ENCODE data around the gene HEPACAM.
A peak's percentile ranks its signal among the peaks of the same experiment; 100 is the strongest.
"Not testable (repeated sequence)": the region's sequence is repeated elsewhere in the genome, so short reads cannot be mapped to it uniquely, and the experiment has no call there.

The HEPACAM gene, protein sequence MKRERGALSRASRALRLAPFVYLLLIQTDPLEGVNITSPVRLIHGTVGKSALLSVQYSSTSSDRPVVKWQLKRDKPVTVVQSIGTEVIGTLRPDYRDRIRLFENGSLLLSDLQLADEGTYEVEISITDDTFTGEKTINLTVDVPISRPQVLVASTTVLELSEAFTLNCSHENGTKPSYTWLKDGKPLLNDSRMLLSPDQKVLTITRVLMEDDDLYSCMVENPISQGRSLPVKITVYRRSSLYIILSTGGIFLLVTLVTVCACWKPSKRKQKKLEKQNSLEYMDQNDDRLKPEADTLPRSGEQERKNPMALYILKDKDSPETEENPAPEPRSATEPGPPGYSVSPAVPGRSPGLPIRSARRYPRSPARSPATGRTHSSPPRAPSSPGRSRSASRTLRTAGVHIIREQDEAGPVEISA

DNA sequence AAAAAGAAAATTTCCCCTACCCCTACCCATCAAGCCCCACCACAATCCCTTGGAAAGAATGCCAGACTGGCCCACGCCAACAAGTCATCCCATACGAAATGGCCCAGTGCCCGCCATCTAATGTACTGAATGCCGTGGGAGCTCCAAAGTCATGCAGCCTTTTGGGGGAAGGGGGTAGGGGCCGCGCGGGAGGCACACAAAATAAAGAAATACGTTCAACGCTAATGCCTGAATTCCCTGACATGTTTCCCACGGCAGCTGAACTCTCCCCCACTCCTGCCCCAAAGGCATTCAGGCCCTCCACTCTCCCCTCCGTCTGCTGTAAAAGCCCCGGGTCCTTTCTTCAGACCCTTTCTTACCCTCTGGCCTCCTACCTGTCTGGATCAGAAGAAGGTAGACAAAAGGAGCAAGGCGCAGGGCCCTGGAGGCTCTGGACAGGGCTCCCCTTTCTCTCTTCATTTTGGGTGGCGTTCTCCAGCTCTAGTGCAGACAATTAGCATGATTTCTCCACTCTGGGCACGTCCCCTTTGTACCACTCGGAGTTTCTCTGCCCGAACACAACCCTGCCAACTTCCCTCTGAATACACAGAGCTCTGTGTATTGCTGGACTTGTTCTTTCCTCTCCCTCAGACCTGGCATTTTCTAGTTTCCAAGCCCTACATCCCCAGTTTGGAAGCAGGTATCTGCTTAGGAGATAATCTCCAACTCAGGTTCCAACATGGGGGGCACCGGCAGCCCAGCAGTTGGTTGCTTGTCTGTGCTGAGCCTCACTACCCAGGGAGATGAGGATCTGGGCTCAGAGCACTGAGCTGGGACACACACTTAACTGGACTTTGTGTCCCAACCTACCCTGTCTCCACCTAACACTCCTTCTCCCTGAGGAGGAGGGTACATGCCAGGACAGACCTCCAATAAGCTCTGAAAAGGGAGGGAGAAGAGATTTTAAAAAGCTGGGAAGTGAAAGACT is at the start of gene HEPACAM:
Gene HEPACAM (minus strand): TSS at position 500 of the 967 bp plus-strand sequence. CDS start 41 bp downstream, at position 459.
- no peak for FAIRE-seq

DNA sequence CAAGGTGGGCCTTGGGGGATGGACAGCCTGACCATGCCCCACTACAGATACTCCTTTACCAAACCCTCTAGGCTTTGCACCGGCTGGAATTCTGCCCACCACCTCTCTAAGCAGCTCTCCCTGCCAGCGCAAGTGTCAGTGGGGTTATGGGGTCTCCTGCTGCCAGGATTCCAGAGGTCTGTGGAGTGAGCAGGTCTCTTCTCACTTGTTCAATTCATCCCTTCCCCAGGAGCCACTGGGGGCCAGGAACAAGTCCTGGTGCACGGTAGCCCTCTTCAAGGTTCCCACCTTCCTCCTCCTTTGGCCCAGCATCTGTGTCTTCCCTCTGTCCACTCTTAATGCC is 48.6 kb upstream of the HEPACAM start:
- no peak for FAIRE-seq

DNA sequence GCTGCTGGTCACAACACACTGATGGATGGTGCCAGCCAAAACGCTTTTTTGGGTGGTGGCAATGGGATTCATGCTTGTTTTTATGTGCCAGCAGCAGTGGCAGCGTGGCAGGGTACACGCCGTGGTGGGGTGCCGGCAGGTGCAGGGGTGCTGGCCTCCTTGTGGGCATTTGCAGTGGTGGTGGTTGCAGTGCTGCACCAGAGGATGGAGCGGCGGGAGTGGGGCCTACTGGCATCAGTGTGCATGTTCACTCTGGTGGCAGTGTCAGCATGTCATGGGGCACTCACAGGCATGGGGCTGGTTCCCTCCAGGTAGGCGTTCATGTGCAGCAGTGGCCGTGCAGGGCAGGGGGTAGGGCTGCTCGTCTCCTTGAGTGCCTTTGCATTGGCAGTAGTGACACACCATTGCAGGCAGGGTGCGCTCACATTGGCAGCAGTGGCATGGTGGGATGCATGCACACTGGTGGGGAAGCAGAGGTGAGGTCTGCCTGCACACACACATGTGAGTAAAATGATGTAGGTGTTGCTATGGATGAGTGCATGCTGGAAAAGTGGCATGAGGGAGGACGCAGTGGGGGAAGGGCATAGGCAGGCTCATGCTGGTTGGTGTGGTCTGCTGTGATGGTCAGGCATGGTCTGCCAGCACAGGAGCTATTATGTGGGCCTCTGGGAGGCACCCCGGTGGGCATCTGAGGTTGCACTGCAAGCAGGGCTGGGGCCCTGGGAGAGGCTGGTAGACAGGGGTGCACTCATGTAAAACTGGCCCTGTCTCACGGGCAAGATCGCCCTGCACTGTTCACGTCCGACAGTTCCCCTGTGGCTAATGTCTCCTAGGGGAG is 48.0 kb upstream of the HEPACAM start:
- FAIRE-seq, result no peak

DNA sequence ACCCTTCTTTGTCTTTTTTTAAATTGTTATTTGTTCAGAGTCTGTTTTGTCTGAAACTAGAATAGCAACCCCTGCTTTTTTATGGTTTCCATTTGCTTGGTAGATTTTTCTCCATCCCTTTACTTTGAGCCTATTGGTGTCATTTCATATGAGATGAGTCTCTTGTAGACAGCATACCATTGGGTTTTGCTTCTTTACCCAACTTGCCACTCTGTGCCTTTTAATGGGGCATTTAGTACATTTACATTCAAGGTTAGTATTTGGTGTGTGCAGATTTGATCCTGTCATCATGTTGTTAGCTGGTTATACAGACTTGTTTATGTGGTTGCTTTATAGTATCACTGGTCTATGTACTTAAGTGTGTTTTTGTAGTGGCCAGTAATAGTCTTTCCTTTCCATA is 46.2 kb upstream of the HEPACAM start:
- no peak for FAIRE-seq

DNA sequence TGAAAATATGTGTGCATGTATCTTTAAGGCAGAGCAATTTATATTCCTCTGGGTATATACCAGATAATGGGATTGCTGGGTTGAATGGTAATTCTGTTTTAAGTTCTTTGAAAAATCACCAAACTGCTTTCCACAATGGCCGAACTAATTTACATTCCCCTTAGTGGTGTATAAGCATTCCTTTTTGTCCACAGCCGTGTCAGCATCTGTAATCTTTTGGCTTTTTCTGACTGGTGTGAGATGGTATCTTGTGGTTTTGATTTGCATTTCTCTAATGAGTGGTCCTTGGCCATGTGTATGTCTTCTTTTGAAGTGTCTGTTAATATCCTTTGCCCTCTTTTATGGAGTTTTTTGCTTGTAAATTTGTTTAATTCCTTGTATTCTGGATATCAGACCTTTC is 42.5 kb upstream of the HEPACAM start:
- no peak for FAIRE-seq

DNA sequence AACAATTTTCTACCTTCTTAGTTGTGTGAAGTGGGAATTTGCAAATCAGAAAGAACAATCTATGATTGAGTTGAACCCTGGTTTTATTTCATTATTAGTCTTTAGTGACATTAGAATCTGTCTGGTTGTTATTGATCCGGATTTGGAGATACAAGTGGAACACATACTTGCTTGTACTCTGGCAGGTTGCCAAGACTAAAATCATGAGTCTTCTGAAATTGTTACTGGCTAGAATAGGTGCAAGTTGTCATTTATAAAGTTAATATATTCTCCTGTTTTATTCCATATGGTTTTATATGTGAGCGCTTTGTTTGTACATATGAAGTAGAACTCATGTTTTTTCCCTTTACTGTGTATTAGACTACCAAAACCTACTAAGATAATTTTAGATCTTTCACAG is 41.2 kb upstream of the HEPACAM start:
- no peak for FAIRE-seq

DNA sequence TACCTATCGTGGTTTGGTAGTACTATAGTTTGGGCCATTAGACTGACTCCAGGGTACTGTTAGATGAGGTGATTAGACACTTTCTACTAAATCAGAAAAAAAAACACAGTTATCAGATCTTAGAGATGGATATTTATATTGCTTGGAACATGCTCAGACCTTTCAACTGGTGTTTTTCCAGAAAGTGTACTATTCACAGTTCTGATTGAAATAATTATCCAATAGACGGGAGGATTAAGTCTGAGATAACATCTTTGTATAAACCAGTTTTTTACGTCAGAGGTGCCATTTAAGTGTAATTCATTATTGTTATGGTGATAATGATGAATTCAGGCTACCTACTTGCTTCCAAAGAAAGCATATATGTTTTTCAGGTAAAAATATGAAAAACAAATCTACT is 40.7 kb upstream of the HEPACAM start:
- no peak for FAIRE-seq

DNA sequence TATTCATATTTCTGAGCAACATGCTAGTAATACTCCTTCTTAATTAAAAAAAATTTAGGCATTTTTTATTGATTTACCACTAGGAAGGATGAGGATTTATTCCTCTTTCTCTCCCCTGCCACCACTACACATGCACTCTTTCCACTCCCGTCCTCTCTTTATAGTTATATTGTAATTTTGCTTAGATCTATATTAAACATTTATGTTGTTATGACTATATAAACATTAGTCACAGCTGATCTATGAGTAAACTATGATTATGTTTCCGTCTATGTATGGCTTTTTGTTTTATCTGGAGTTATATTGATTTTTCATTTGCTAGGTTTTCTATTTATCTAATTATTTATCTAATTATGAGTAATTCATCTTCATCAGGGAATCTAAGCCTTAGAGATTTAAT is 36.0 kb upstream of the HEPACAM start:
- FAIRE-seq, result no peak

DNA sequence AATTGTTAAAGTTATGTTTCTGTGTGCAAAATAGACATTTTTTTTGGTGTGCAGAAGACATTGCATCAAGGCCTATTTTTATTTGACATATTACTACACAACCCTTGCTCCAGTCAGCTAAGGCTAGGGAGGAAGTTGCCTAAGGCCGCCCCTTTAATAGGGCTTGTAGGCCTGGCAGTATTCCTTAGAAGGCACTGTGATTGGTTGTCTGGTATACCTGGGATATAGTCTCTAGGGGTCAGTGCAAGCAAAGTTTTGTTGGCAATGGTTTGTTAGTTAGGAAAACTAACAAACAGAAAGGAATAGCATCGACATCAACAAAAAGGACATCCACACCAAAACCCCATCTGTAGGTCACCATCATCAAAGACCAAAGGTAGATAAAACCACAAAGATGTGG is 35.1 kb upstream of the HEPACAM start:
- FAIRE-seq, result no peak

DNA sequence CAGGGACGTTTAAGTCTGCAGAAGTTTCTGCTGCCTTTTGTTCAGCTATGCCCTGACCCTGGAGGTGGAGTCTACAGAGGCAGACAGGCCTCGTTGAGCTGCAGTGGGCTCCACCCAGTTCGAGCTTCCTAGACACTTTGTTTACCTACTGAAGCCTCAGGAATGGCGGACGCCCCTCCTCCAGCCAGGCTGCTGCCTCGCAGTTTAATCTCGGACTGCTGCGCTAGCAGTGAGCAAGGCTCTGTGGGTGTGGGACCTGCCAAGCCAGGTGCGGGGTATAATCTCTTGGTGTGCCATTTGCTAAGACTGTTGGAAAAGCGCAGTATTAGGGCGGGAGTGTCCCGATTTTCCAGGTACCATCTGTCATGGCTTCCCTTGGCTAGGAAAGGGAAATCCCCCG is 32.4 kb upstream of the HEPACAM start:
- FAIRE-seq, result not testable (repeated sequence)

DNA sequence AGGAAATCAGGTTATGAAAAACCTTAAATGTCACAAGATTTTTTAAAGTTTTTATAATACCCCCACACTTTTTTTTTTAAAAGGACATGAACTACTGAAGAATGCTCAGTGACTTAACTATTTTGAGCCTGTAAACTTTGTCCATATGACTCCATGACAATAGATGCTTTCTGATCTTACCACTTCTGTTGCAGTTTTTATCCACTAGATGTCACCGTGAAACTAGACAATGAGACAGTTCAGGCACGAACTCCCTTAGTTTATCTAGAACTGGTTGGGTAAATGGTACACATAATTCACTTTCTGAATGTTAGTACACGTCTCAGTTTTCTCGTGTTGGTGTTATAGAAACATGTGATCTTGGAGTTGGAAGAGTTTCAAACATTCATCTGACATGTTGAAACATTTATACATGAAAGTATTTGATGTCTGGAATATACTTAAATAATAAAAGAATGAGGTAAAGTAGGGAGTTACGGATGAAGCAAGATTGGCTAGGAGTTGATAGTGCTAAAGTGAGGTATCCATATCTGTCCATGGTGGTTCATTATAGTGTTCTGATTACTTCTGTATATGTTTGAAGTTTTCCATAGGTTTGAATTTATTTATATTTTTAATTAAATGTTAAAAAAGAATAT is 26.2 kb upstream of the HEPACAM start:
- FAIRE-seq, result peak; percentile 14

DNA sequence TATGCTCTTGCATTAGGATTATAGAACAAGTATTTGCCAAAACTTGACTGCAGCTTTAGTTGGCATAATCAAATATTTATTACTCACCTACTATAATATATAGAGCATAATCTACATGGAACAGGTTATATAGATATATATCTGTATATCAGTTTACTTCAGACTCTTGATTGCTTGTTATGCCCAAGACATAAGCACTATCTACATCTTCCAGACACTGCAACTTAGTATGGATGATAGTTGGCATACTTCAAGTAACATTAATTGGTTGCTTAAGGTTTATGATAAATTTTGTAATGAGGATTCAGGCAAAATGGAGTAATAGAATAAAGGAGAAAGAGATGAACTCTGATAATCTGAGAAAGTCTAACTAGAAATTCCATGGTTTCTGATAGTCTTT is 19.2 kb upstream of the HEPACAM start:
- FAIRE-seq, result no peak

DNA sequence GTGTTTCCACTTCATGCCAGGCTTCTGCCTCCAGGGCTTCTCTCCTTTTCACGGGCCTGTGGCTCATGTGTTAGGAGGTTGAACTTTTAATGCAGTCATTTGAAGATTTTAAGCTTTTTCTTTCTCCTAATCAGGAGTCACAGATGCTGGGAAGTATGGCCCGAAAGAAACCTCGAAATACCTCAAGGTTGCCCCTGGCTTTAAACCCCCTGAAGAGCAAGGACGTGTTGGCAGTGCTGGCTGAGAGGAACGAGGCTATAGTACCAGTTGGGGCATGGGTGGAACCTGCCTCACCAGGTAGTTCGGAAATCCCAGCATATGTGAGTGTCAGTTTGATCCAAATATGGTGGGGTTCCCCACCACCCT is 18.7 kb upstream of the HEPACAM start:
- no peak for FAIRE-seq

DNA sequence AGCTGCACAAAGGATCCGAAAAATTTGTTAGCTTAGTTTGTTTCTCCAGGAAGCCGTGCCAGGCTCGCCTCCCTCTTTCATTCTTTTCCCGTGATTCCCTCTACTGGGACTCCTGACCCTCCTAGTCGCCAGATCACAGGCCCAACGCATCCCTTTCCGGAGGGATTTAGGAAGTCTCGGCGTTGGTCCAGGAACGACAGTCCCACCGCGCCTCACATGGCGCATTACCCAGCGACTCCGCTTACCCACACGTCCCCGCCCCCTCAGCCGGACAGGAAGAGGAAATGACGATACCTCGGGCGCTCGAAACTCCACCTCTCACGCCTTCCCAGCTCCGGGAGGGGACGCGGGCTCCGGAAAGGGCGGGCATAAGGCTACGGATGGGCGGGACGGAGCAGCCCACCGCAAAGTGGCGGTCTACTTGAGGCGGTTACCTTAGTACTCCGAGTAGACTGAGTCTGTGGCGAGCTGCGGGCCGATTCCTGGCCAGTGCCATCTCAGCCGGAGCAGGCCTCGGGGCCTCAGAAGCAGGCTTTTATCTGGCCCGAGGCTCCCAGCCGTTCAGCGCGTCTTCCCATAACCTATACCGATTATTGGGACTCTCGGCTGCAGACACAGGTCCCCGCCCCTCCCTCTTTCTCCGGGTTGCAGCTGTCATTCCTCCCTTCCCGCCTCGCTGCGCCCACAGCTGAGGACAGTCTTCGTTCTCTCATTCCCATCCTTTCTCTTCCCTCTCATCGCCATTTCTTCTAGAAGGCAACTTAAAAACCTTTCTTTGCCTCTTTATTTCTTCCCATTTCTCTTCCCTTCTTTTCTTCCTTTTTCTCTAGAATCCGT is 18.1 kb upstream of the HEPACAM start, which contains the start of gene CCDC15:
Gene CCDC15 (plus strand): TSS at position 450 of the 837 bp plus-strand sequence. CDS start 531 bp downstream, outside the sequence.
- peak; percentile 14 for FAIRE-seq

DNA sequence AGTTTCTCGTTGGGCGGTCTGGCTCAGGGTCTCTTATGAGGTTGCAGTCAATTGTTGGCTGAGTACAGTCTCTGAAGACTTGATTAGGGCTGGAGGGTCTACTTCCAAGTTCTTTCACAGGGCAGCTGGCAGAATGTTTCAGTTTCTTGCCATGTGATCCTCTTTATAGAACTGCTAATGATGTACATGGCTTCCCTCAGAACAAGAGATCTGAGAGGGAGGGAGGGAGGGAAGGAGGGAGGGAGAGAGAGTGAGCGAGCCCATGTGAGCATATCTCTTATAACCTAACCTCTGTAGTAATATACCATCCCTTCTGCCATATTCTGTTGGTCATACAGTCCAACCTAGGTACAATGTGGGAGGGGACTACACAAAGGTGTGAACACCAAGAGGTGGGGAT is 15.5 kb upstream of the HEPACAM start:
- no peak for FAIRE-seq

DNA sequence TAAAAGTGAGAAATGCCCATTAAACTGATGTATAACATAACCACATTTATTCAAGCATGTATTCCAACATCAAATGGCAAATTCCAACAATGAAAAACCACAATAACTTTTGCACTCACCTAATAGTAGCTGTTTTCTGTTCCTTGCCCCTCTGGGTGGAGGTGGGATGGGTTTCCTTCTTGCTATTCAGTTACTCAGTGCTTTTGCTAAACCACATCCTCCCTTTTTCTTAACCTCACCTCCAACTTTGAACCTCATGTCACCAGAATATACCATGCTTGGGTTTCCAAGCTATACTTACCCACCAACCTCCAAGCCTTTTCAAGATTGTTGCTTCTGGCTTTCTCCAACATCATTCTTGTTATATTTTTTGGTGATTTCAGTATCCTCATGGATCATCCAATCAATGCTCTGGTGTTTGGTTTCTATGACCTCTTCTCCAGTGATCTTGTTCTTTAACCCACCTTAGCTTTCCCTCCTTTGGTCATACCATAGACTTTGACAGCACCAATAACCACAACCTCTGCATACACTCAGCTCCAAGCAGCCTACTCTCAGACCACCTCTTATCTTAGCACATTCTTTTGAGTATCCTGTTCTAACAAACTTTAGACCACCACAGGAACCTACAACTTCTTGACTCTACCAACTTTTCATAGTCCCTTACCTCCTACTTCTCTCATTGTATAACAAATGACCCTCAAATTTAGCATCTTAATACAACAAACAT is 14.9 kb upstream of the HEPACAM start:
- no peak for FAIRE-seq

DNA sequence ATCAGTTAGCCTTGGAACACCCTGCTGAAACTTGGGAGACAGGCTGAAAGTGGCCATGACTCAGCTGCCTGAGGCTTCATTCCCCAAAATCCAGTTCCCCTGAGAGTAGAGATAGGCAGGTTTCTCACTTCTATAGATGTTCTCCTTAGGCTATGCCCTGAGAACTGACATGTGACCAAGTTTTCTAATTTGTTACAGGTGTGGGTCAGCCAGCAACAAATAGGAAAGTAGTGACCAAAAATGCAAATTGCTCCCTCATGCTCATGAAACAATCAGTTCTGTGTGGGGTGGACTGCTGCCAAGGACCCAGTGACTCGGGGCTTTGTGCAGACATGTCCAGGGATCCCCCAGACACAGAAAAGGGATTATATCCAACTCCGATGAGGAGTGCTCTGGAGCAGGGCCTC is 10.9 kb upstream of the HEPACAM start:
- no peak for FAIRE-seq

DNA sequence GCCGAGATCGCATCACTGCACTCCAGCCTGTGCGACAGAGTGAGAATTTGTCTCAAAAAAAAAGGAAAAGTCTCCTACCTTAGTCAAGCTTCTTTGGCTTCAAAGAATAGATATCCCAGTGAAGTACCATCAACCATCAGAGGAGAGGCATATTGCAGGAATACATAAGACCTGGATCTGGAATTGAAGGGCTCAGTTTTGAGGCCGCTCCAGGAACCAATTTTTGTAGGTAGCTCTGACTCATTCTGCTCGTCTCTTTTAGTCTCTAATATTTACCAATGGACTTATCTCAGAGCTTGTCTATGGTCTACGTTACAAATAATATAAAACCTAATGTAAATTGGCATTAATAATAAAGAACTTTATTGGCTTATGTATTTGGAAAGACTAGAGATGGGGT is 10.0 kb upstream of the HEPACAM start:
- FAIRE-seq, result no peak

DNA sequence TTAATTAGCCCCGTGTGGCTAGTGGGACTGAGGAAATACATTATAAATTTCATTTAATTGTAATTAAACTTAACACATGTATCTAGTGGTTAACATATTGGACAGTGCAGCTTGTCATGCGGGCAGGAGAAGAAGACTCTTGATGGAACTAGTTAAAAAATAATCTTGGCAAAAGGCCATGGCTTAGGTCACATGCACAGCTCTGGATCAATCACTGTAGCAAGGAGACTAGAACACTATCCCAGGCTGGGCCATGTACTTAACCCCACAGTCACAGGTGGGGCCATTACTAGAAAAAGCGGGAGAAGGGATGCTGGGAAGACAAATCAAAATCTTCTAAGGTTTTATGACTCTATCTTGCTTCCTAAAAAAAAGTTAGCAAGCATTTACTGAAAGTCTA is 8.7 kb upstream of the HEPACAM start:
- no peak for FAIRE-seq

DNA sequence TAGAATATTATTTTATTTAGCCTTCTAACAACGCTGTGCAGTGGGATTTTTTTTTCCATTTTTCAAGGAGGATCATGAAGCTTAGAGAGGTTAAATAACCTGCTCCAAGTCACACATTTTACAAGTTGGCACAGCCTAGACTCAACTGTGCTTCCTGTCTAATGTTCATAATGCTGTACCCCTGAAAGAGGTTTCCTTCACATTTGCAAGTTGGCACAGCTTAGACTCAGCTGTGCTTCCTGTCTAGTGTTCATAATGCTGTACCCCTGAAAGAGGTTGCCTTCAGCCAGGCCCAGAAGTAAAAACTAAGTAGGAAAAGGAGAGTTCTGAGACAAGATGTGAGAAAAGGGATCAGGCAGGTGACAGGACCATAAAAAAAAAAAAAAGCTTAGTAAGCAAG is 7.9 kb upstream of the HEPACAM start:
- FAIRE-seq, result no peak

DNA sequence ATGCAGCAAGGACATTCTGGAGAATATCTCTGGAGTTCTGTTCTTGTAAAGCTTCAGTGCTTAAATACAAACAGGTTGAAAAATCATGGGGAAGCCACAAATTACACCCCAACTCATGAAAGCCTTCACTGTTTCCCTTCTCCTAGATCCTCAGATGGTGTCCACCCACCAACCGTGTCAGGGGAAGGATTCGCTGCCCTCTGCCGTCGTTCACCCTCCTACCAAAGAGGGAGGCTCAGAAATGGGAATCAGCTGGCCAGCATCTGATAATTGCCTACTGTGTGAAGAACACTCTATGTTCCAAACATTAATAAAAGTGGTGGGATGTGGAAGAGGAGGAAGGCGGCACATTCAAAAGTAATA is 7.4 kb upstream of the HEPACAM start:
- FAIRE-seq, result no peak

Data from colon (tissue), 2 donors.